HepG2 (cell line): ENCODE results near the gene C9orf43. TPM values are rescaled to one million over a fixed set of nuclear protein-coding genes. Genes with fewer than 3 reads are reported as not detected.

Experiments
- ATAC-seq: fragments of 200-7000 bp; cut with Tn5 transposase; 3 replicates; pipeline ENCODE4 v1.9.1; 2020; ENCODE audit warnings: mild to moderate bottlenecking, moderate library complexity
- BruUV-seq: library from RNA; stranded (reverse); fragments of 400-500 nt; replicated peaks from 2 replicates; lab custom pipeline; 2021; lab: Mats Ljungman, UMichigan
- CTCF ChIA-PET: fragments of 300-600 bp; formaldehyde crosslinking; extraction: SDS; loops from one replicate; lab custom pipeline; 2021; ENCODE audit warnings: low total read pairs, inconsistent platforms, low intra/inter-chr PET ratio; lab: Yijun Ruan, JAX
- POLR2A ChIA-PET: fragments of 350-600 bp; sonication (Branson Sonifier 250); formaldehyde crosslinking; loops from one replicate; lab custom pipeline; 2020; ENCODE audit warnings: antibody characterized with exemption, inconsistent platforms; lab: Yijun Ruan, JAX
- DNase-seq: peaks from one replicate; pipeline ENCODE4 v3.0.0-alpha.2; 2015; ENCODE audit warnings: low spot score
- FAIRE-seq: peaks from 3 replicates; lab custom pipeline; 2011; peaks lifted over from hg19 to GRCh38; lab: Jason Lieb, UNC
- H2AFZ ChIP-seq: one replicate; pipeline ENCODE4 v1.6.1; 2011; ENCODE audit warnings: low read length, inconsistent platforms
- H3K27ac ChIP-seq: fragments of 300-600 bp; 3 replicates; pipeline ENCODE4 v1.8.0; 2011; ENCODE audit warnings: mixed run types, mild to moderate bottlenecking, mixed read lengths, low read length, inconsistent platforms; ENCODE audit not compliant: insufficient read depth; ENCODE audit errors: extremely low read length
- H3K27me3 ChIP-seq, 2 experiments: fragments of 200-600 bp in 1 of 2; 2 replicates in 1 of 2; 3 replicates in 1 of 2; pipeline versions ENCODE4 v1.6.0 to v1.8.0; 2011; ENCODE audit warnings: low read length in 2 of 2, mild to moderate bottlenecking in 2 of 2, moderate library complexity in 2 of 2, inconsistent platforms in 1 of 2; ENCODE audit not compliant: insufficient read depth in 2 of 2, control insufficient read depth in 1 of 2
- H3K36me3 ChIP-seq, 2 experiments: fragments of 200-600 bp in 1 of 2; replicated peaks in 1 of 2; 2 replicates in 1 of 2; 3 replicates in 1 of 2; pipeline versions ENCODE4 v1.5.1 to v1.8.0; 2011; ENCODE audit warnings: low read length in 2 of 2, inconsistent platforms in 1 of 2; ENCODE audit not compliant: insufficient read depth in 2 of 2, control insufficient read depth in 1 of 2
- H3K4me1 ChIP-seq: 2 replicates; pipeline ENCODE4 v1.5.1; 2012; ENCODE audit warnings: low read length, inconsistent platforms; ENCODE audit not compliant: insufficient read depth
- H3K4me2 ChIP-seq: 2 replicates; pipeline ENCODE4 v1.6.0; 2011; ENCODE audit warnings: low read depth, low read length, inconsistent platforms
- H3K4me3 ChIP-seq, 3 experiments: fragments of 200-600 bp in 1 of 3; sonication (generic), shearing (Covaris generic) in 1 of 3; replicated peaks in 1 of 3; 2 replicates each; pipeline ENCODE4 v1.5.1; 2011 to 2016; ENCODE audit warnings: low read length in 3 of 3, inconsistent platforms in 2 of 3, low read depth in 2 of 3, mild to moderate bottlenecking in 2 of 3, control low read depth in 1 of 3, mixed read lengths in 1 of 3; ENCODE audit not compliant: insufficient read depth in 1 of 3
- H3K79me2 ChIP-seq: one replicate; pipeline ENCODE4 v1.6.1; 2011; ENCODE audit warnings: low read length, inconsistent platforms; ENCODE audit not compliant: insufficient read depth
- H3K9ac ChIP-seq: 2 replicates; pipeline ENCODE4 v1.6.0; 2011; ENCODE audit warnings: mild to moderate bottlenecking, low read depth, low read length, inconsistent platforms; ENCODE audit not compliant: insufficient read depth
- H3K9me3 ChIP-seq: 2 replicates; pipeline ENCODE4 v1.5.1; 2012; ENCODE audit warnings: mild to moderate bottlenecking, low read length
- H4K20me1 ChIP-seq: 2 replicates; pipeline ENCODE4 v1.6.0; 2011; ENCODE audit warnings: inconsistent platforms, mild to moderate bottlenecking, low read length, moderate library complexity; ENCODE audit not compliant: insufficient read depth
- GABPA ChIP-seq, 2 experiments: IDR thresholded peaks; 2 replicates each; pipeline ENCODE4 v1.6.1; 2011 to 2016; ENCODE audit warnings: low read depth in 2 of 2, low read length in 1 of 2, missing biosample characterization in 1 of 2, missing genetic modification characterization in 1 of 2
- ZNF326 ChIP-seq: sonication (generic); formaldehyde crosslinking; IDR thresholded peaks from 2 replicates; pipeline ENCODE4 v1.4.0; 2020; ENCODE audit warnings: missing genetic modification reagents, borderline replicate concordance
- ZNF446 ChIP-seq: sonication (generic); formaldehyde crosslinking; IDR thresholded peaks from 2 replicates; pipeline ENCODE4 v1.5.0; 2020; ENCODE audit warnings: mild to moderate bottlenecking, missing genetic modification reagents
- ZNF556 ChIP-seq: sonication (generic); formaldehyde crosslinking; IDR thresholded peaks from 2 replicates; pipeline ENCODE4 v1.4.0; 2020; ENCODE audit warnings: mild to moderate bottlenecking, missing genetic modification reagents, borderline replicate concordance
- ZNF616 ChIP-seq: sonication (generic); formaldehyde crosslinking; IDR thresholded peaks from 2 replicates; pipeline ENCODE4 v1.5.0; 2020; ENCODE audit warnings: low read depth, mild to moderate bottlenecking, missing genetic modification reagents
- ZNF713 ChIP-seq: sonication (generic); formaldehyde crosslinking; IDR thresholded peaks from 2 replicates; pipeline ENCODE4 v1.4.0; 2020; ENCODE audit warnings: mild to moderate bottlenecking, missing genetic modification reagents
- ZXDC ChIP-seq: sonication (generic); formaldehyde crosslinking; IDR thresholded peaks from 2 replicates; pipeline ENCODE4 v1.5.0; 2020; ENCODE audit warnings: mild to moderate bottlenecking, missing genetic modification reagents
- WGBS: methylation state at CpG from one replicate; pipeline ENCODE4 v1.1.6; 2017; ENCODE audit warnings: low lambda C conversion rate; 5-methylcytosine and 5-hydroxymethylcytosine counted together
- in situ Hi-C: cut with HindIII; loops from 2 replicates; pipeline ENCODE4 v1.10.0; 2017; ENCODE audit warnings: low pct_unique_long_range_greater_than_20kb; ENCODE audit not compliant: extremely low pct_ligation_motif_present
- intact Hi-C: fragments of 100-400 bp; cut with micrococcal nuclease; formaldehyde crosslinking; loops from one replicate; pipeline ENCODE4 v1.10.0; 2022; ENCODE audit not compliant: unreplicated experiment
- polyA plus RNA-seq, 8 experiments: library from polyadenylated mRNA; depleted of rRNA in 3 of 8; stranded (reverse) in 7 of 8; unstranded in 1 of 8; fragments of >200 nt; fragmentation: Illumina TruSeq in 4 of 8; extraction: Trizol in 4 of 8; gene quantifications; 2 replicates each; pipeline versions ENCODE4 v1.2.1 to v1.2.3, GENCODE V29; 2011 to 2016; ENCODE audit warnings: low read depth in 4 of 8, missing spikeins in 1 of 8, mixed read lengths in 1 of 8; ENCODE audit not compliant: insufficient read depth in 1 of 8
- total RNA-seq, 5 experiments: library from RNA; depleted of rRNA; stranded (reverse); fragments of >200 nt; fragmentation: Illumina TruSeq; extraction: Trizol; gene quantifications; 2 replicates each; pipeline ENCODE4 v1.2.3, GENCODE V29; 2016; ENCODE audit warnings: low read depth in 1 of 5

The C9orf43 gene
- total and polyA plus RNA-seq, 2 of the 13 experiments (the other 11 are each of a cell fraction or from before 2014, with no cell fraction given), result 0.24 to 0.31 TPM

GRCh38 chr9:113390192-113390960 lies 20.2 kb upstream of the C9orf43 start:
- H3K79me2 ChIP-seq, result peaks cover 4% of the 10 kb centered on the region
- DNase-seq, result no peak
- H3K9me3 ChIP-seq, result no peaks in the 10 kb centered on the region
- ChIA-PET POLR2A (interaction anchor here (1.0 to 1.3 kb wide), 2 partner anchors 8 to 14 kb away, joined by 4 read pairs; partner anchors contain the start of gene HDHD3), CTCF (no interaction called here)
- in situ Hi-C loops, result no loop called here
- intact Hi-C loops, result no loop called here
- no TSS peak for BruUV-seq
- H4K20me1 ChIP-seq, result no peaks in the 10 kb centered on the region
- ATAC-seq, result no peak
- no peak overlapping the region for H3K27ac ChIP-seq
- WGBS, result 95% methylated on average over 9 of the region's 17 CpGs
- peaks cover 86% of the 10 kb centered on the region for H3K4me1 ChIP-seq
- no peak overlapping the region for H3K4me3 ChIP-seq
- H3K9ac ChIP-seq, result no peak overlapping the region
- H3K4me2 ChIP-seq, result no peak overlapping the region
- TF ChIP-seq ZNF616 (CRISPR knock-in tag), result no peak
- TF ChIP-seq ZNF326, result no peak
- TF ChIP-seq ZNF446 (CRISPR knock-in tag), result no peak
- TF ChIP-seq ZNF713 (CRISPR knock-in tag), result no peak
- no peak for TF ChIP-seq ZXDC (CRISPR knock-in tag)
- no peak for TF ChIP-seq ZNF556 (CRISPR knock-in tag)
- no peak for TF ChIP-seq GABPA (IDR thresholded peaks at IDR 0.05; ENCODE audit: low read depth, low read length)
- TF ChIP-seq GABPA (CRISPR knock-in tag; IDR thresholded peaks at IDR 0.05; ENCODE audit: low read depth), result no peak
- H2AFZ ChIP-seq, result no peak overlapping the region
- peaks cover 15 to 48% of the 10 kb centered on the region in 2 experiments for H3K36me3 ChIP-seq
- no peak for FAIRE-seq
- no peaks in the 10 kb centered on the region for H3K27me3 ChIP-seq
